Left lung (tissue), 10 donors: Measurements from ENCODE around the gene WASF2. TPM values are rescaled to one million over a fixed set of nuclear protein-coding genes. Genes with fewer than 3 reads are reported as not detected.

Experiments
- ATAC-seq: fragments of 200-7000 bp; cut with Tn5 transposase; one replicate; pipeline ENCODE4 v1.9.1; 2020; ENCODE audit warnings: moderate library complexity
- DNase-seq, 4 donors: peaks; one replicate each; pipeline ENCODE4 v3.0.0-alpha.2; 2013 to 2020
- H3K27ac ChIP-seq, 2 donors: fragments of 200-600 bp; sonication (generic) in 1 of 2; one replicate each; pipeline versions ENCODE4 v1.5.0 to v1.8.0; 2020 to 2021
- H3K27me3 ChIP-seq, 2 donors: fragments of 200-600 bp; sonication (generic) in 1 of 2; one replicate each; pipeline versions ENCODE4 v1.5.0 to v1.8.0; 2020 to 2021
- H3K36me3 ChIP-seq, 2 donors: fragments of 200-600 bp; sonication (generic) in 1 of 2; one replicate each; pipeline versions ENCODE4 v1.5.0 to v1.8.0; 2020 to 2021
- H3K4me1 ChIP-seq, 2 donors: fragments of 200-600 bp; one replicate each; pipeline ENCODE4 v1.8.0; 2021
- H3K4me3 ChIP-seq, 2 donors: fragments of 200-600 bp; sonication (generic) in 1 of 2; one replicate each; pipeline versions ENCODE4 v1.5.0 to v1.8.0; 2020 to 2021; ENCODE audit warnings: mild to moderate bottlenecking in 1 of 2
- H3K9me3 ChIP-seq, 2 donors: fragments of 200-600 bp; sonication (generic) in 1 of 2; one replicate each; pipeline versions ENCODE4 v1.5.0 to v1.8.0; 2020 to 2021
- intact Hi-C, 2 donors: fragments of 100-400 bp; cut with DNase I; formaldehyde crosslinking; loops; one replicate each; pipeline versions ENCODE4 v1.11.2 to v1.14.2; 2022
- polyA plus RNA-seq, 6 donors: library from polyadenylated mRNA; unstranded; fragments of 120-200 nt; gene quantifications; one replicate each; pipeline ENCODE4 v1.2.1, GENCODE V29; 2013; ENCODE audit not compliant: insufficient read length in 6 of 6
- total RNA-seq, 2 donors: library from RNA; stranded (reverse); fragmentation: NEBNext Ultra II Directional; extraction: Animal tissue kit (Norgen Biotek cat#: 25700); gene quantifications; one replicate each; pipeline ENCODE4 v1.2.1, GENCODE V29; 2021
- TF ChIP-seq, protein P1 (sequence below), 2 donors: fragments of 200-600 bp; sonication (generic) in 1 of 2; IDR thresholded peaks; one replicate each; pipeline versions ENCODE4 v1.5.0 to v1.8.0; 2021; ENCODE audit warnings: antibody characterized with exemption in 2 of 2
- donor health status: DM: no; HTN: yes; CAD: no.
- donor health status: DM: no; HTN: no; CAD: no.

The WASF2 gene
- total and polyA plus RNA-seq, 8 donors, result 108 to 147 (median 134) TPM

DNA sequence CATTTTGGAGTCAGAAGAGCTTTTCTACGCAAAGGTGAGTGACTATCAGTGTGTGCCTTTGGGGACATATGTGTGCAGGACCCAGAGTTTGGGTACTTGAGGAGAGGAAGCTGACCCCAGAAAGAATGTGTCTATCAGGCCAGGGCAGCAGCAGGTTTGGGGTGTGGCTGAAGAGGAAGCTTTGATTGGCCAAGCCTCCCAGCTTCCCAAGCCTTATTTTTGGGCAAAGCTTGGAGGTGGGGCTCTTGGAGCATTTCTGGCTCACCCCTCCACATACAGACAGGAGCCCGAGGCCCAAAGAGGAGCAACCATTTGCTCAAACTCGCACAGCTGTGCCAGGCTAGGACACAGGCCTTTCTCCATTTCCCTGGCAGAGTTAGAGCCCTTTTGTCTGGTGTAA is 92.9 kb downstream of the WASF2 start:
- TF ChIP-seq, protein P1, sequence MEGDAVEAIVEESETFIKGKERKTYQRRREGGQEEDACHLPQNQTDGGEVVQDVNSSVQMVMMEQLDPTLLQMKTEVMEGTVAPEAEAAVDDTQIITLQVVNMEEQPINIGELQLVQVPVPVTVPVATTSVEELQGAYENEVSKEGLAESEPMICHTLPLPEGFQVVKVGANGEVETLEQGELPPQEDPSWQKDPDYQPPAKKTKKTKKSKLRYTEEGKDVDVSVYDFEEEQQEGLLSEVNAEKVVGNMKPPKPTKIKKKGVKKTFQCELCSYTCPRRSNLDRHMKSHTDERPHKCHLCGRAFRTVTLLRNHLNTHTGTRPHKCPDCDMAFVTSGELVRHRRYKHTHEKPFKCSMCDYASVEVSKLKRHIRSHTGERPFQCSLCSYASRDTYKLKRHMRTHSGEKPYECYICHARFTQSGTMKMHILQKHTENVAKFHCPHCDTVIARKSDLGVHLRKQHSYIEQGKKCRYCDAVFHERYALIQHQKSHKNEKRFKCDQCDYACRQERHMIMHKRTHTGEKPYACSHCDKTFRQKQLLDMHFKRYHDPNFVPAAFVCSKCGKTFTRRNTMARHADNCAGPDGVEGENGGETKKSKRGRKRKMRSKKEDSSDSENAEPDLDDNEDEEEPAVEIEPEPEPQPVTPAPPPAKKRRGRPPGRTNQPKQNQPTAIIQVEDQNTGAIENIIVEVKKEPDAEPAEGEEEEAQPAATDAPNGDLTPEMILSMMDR (IDR thresholded peaks at IDR 0.05), result no peak
- no peak for DNase-seq
- Histone ChIP-seq H3K27ac (no peak overlapping the region), H3K4me3 (no peak overlapping the region), H3K36me3 (no peaks in the 10 kb centered on the region), H3K4me1 (peaks cover 2 to 41% of the 10 kb centered on the region in 2 donors), H3K9me3 (no peaks in the 10 kb centered on the region), H3K27me3 (peaks cover 0 to 8% of the 10 kb centered on the region in 2 donors)
- no peak for ATAC-seq
- intact Hi-C loops, result loop anchor here in 1 of 2 donors (10.0 kb wide), 1 partner anchor 92 kb away; no protein-coding TSS in a partner anchor

DNA sequence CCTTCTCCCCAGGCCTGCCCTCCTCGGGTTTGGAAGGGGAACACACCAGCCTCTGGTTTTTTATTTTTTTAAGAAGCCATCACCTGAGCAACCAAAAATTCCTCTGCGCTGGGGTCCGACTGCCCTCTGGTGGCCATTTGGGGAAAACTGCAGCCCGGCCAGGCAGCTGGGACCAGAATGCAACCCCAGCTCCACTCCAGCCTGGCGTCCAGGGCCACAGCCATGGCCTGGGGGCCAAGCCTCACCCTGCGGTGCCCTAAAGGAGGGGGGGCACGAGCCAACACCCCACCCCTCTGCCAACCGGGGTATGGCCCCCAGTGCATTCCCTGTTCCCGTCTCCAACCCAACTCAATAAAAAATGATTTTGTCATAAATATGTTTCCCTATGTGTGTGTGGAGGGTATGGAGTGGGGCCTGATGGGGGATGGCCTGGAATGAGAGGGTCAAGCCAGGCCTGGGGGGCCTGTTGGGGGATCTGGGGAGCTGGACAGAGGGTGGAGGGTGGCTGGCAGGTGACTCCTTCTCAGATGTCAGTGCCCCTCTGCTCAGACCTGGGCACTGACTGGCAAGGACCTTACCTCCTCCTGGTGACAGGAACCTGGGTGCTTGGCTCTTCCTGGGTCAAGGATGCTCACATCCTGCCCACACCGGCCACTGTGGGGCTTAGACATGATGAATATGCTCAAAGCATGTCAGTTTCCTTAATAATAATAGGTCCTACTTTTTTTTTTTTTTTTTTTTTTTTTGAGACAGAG is 94.3 kb downstream of the WASF2 start:
- intact Hi-C loops, result loop anchor here in 1 of 2 donors (10.0 kb wide), 1 partner anchor 91 kb away; no protein-coding TSS in a partner anchor
- DNase-seq (peak in 3 of 4 donors; percentile 71 to 92 (median 73)), ATAC-seq (peak; percentile 61)
- H3K36me3 ChIP-seq, result no peaks in the 10 kb centered on the region
- H3K27me3 ChIP-seq, result peaks cover 0 to 15% of the 10 kb centered on the region in 2 donors
- H3K9me3 ChIP-seq, result no peaks in the 10 kb centered on the region
- H3K27ac ChIP-seq, result no peak overlapping the region
- TF ChIP-seq, protein P1 (IDR thresholded peaks at IDR 0.05), result peak; percentile 95 to 97
- peaks cover 9 to 44% of the 10 kb centered on the region in 2 donors for H3K4me1 ChIP-seq
- H3K4me3 ChIP-seq, result no peak overlapping the region

DNA sequence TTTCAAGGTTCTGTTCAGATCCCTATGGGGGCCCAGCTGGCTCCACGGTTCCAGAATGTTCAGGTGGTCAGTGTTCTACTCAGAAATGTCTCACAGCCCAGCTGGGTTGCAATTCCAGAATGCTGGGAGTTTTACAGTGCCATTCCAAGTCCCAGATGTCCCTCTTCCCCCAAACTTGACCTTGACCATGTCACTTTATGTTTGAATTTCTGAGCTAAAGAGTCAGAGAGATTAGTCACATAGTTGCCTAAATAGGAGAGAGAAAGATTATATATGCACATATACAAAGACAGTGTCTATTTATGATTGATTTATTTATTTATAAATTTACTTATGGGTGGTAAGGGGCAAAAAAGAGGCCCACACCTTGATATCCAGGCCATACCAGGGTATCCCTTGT is 95.0 kb downstream of the WASF2 start:
- H3K27ac ChIP-seq, result no peak overlapping the region
- TF ChIP-seq, protein P1 (IDR thresholded peaks at IDR 0.05), result no peak
- ATAC-seq (no peak), DNase-seq (no peak)
- no peaks in the 10 kb centered on the region for H3K9me3 ChIP-seq
- H3K36me3 ChIP-seq, result no peaks in the 10 kb centered on the region
- peaks cover 0 to 15% of the 10 kb centered on the region in 2 donors for H3K27me3 ChIP-seq
- intact Hi-C loops, result loop anchor here (5.0 to 10.0 kb wide), 3 partner anchors 38 to 98 kb away; no protein-coding TSS in a partner anchor
- peaks cover 9 to 43% of the 10 kb centered on the region in 2 donors for H3K4me1 ChIP-seq
- H3K4me3 ChIP-seq, result no peak overlapping the region

DNA sequence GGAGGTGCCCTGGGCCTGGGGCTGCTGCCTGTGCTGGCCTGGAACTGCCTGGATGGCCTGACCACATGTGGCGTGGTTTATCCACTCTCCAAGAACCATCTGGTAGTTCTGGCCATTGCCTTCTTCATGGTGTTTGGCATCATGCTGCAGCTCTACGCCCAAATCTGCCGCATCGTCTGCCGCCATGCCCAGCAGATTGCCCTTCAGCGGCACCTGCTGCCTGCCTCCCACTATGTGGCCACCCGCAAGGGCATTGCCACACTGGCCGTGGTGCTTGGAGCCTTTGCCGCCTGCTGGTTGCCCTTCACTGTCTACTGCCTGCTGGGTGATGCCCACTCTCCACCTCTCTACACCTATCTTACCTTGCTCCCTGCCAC is 95.7 kb downstream of the WASF2 start:
- H3K27me3 ChIP-seq, result peaks cover 0 to 15% of the 10 kb centered on the region in 2 donors
- no peaks in the 10 kb centered on the region for H3K9me3 ChIP-seq
- DNase-seq (no peak), ATAC-seq (no peak)
- peaks cover 9 to 38% of the 10 kb centered on the region in 2 donors for H3K4me1 ChIP-seq
- intact Hi-C loops, result loop anchor here (5.0 to 10.0 kb wide), 3 partner anchors 37 to 97 kb away; no protein-coding TSS in a partner anchor
- TF ChIP-seq, protein P1 (IDR thresholded peaks at IDR 0.05), result no peak
- no peak overlapping the region for H3K27ac ChIP-seq
- H3K36me3 ChIP-seq, result no peaks in the 10 kb centered on the region
- H3K4me3 ChIP-seq, result no peak overlapping the region

DNA sequence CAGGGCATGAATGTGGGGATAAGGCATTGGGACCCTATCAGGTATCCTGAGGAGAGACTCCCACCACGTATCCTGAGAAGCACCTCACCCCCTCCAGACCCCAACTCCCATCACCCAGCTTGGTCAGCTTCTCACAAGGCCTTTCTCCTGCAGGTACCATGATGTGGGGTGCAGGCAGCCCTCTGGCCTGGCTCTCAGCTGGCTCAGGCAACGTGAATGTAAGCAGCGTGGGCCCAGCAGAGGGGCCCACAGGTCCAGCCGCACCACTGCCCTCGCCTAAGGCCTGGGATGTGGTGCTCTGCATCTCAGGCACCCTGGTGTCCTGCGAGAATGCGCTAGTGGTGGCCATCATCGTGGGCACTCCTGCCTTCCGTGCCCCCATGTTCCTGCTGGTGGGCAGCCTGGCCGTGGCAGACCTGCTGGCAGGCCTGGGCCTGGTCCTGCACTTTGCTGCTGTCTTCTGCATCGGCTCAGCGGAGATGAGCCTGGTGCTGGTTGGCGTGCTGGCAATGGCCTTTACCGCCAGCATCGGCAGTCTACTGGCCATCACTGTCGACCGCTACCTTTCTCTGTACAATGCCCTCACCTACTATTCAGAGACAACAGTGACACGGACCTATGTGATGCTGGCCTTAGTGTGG is 96.2 kb downstream of the WASF2 start:
- peaks cover 9 to 33% of the 10 kb centered on the region in 2 donors for H3K4me1 ChIP-seq
- H3K36me3 ChIP-seq, result no peaks in the 10 kb centered on the region
- H3K4me3 ChIP-seq, result no peak overlapping the region
- H3K9me3 ChIP-seq, result no peaks in the 10 kb centered on the region
- intact Hi-C loops, result loop anchor here (5.0 to 10.0 kb wide), 3 partner anchors 36 to 96 kb away; no protein-coding TSS in a partner anchor
- no peak overlapping the region for H3K27ac ChIP-seq
- TF ChIP-seq, protein P1 (IDR thresholded peaks at IDR 0.05), result no peak
- H3K27me3 ChIP-seq, result peaks cover 0 to 15% of the 10 kb centered on the region in 2 donors
- DNase-seq (no peak), ATAC-seq (no peak)
